GM23338 (cell line): ENCODE results near the gene PTTG1IP. TPM values are rescaled to one million over a fixed set of nuclear protein-coding genes. Genes with fewer than 3 reads are reported as not detected.

ENCODE experiments used
- ATAC-seq: fragments of 200-7000 bp; cut with Tn5 transposase; 3 replicates; pipeline ENCODE4 v1.9.1; 2020
- DNase-seq: peaks from one replicate; pipeline ENCODE4 v3.0.0-alpha.2; 2015; ENCODE audit warnings: low spot score
- H2AFZ ChIP-seq: fragments of 200-600 bp; sonication (generic); 2 replicates; pipeline ENCODE4 v1.8.0; 2016; ENCODE audit warnings: antibody characterized with exemption, mild to moderate bottlenecking, moderate library complexity
- H3F3A ChIP-seq: fragments of 200-600 bp; sonication (generic); replicated peaks from 2 replicates; pipeline ENCODE4 v1.8.0; 2017; ENCODE audit warnings: antibody characterized with exemption, mixed run types, low read depth
- H3K27ac ChIP-seq: fragments of 200-600 bp; sonication (generic); 2 replicates; pipeline ENCODE4 v1.6.1; 2016; ENCODE audit warnings: low read depth
- H3K27me3 ChIP-seq: fragments of 200-600 bp; sonication (generic); 2 replicates; pipeline ENCODE4 v1.8.0; 2016; ENCODE audit warnings: mild to moderate bottlenecking, mixed run types, moderate library complexity; ENCODE audit not compliant: insufficient read depth
- H3K36me3 ChIP-seq: fragments of 200-600 bp; sonication (generic); 2 replicates; pipeline ENCODE4 v1.8.0; 2016; ENCODE audit warnings: mild to moderate bottlenecking; ENCODE audit not compliant: insufficient read depth
- H3K4me1 ChIP-seq: fragments of 200-600 bp; sonication (generic); 2 replicates; pipeline ENCODE4 v1.8.0; 2016; ENCODE audit warnings: mild to moderate bottlenecking, moderate library complexity; ENCODE audit not compliant: insufficient read depth
- H3K4me2 ChIP-seq: fragments of 200-600 bp; sonication (generic); 2 replicates; pipeline ENCODE4 v1.7.1; 2017; ENCODE audit warnings: mixed run types
- H3K4me3 ChIP-seq: fragments of 200-600 bp; sonication (generic); 2 replicates; pipeline ENCODE4 v1.6.1; 2016; ENCODE audit warnings: mixed run types
- H3K79me2 ChIP-seq: fragments of 200-600 bp; sonication (generic); replicated peaks from 2 replicates; pipeline ENCODE4 v1.8.0; 2017; ENCODE audit warnings: mild to moderate bottlenecking; ENCODE audit not compliant: insufficient read depth
- H3K9me2 ChIP-seq: fragments of 200-600 bp; sonication (generic); 2 replicates; pipeline ENCODE4 v1.8.0; 2017; ENCODE audit not compliant: insufficient read depth
- H4K20me1 ChIP-seq: fragments of 200-600 bp; sonication (generic); replicated peaks from 2 replicates; pipeline ENCODE4 v1.8.0; 2017; ENCODE audit warnings: mild to moderate bottlenecking; ENCODE audit not compliant: insufficient read depth
- H3K27ac Mint-ChIP-seq: 2 replicates; pipeline ENCODE4 v1.8.0; 2020; ENCODE audit warnings: inconsistent platforms, mild to moderate bottlenecking, moderate library complexity, mixed read lengths
- H3K27me3 Mint-ChIP-seq: 3 replicates; pipeline ENCODE4 v1.8.0; 2022; ENCODE audit warnings: low read depth, mild to moderate bottlenecking, moderate library complexity, mixed read lengths, inconsistent platforms; ENCODE audit not compliant: insufficient read depth, poor library complexity
- H3K36me3 Mint-ChIP-seq: 3 replicates; pipeline ENCODE4 v1.8.0; 2021; ENCODE audit warnings: low read depth, mild to moderate bottlenecking, inconsistent platforms, moderate library complexity, mixed read lengths
- H3K4me1 Mint-ChIP-seq: 3 replicates; pipeline ENCODE4 v1.8.0; 2020; ENCODE audit warnings: mild to moderate bottlenecking, inconsistent platforms, mixed read lengths
- H3K4me3 Mint-ChIP-seq: 3 replicates; pipeline ENCODE4 v1.8.0; 2021; ENCODE audit warnings: moderate library complexity, mild to moderate bottlenecking, inconsistent platforms, mixed read lengths
- H3K9me3 Mint-ChIP-seq: 3 replicates; pipeline ENCODE4 v1.8.0; 2020; ENCODE audit warnings: moderate library complexity, mild to moderate bottlenecking, inconsistent platforms, mixed read lengths
- CREB1 ChIP-seq: fragments of 250-450 bp; sonication (Bioruptor Pico); IDR thresholded peaks from 2 replicates; pipeline ENCODE4 v1.5.0; 2020; ENCODE audit warnings: low read depth, mild to moderate bottlenecking, moderate library complexity
- EZH2 ChIP-seq: fragments of 200-600 bp; sonication (generic); IDR thresholded peaks from one replicate; pipeline ENCODE4 v1.8.0; 2017; ENCODE audit warnings: antibody characterized with exemption, mild to moderate bottlenecking, low read depth; ENCODE audit not compliant: unreplicated experiment
- EZH2phosphoT487 ChIP-seq: fragments of 200-600 bp; sonication (generic); IDR thresholded peaks from one replicate; pipeline ENCODE4 v1.8.1; 2018; ENCODE audit warnings: antibody characterized with exemption; ENCODE audit not compliant: unreplicated experiment
- JUNB ChIP-seq: IDR thresholded peaks from one replicate; pipeline ENCODE4 v1.6.1; 2016; ENCODE audit warnings: antibody characterized with exemption; ENCODE audit not compliant: unreplicated experiment
- NANOG ChIP-seq: IDR thresholded peaks from 2 replicates; pipeline ENCODE4 v1.6.1; 2016; ENCODE audit warnings: antibody characterized with exemption, borderline replicate concordance
- POLR2AphosphoS5 ChIP-seq: IDR thresholded peaks from 2 replicates; pipeline ENCODE4 v1.6.1; 2016; ENCODE audit warnings: antibody characterized with exemption, low read depth
- STAT1 ChIP-seq: IDR thresholded peaks from one replicate; pipeline ENCODE4 v1.6.1; 2016; ENCODE audit warnings: antibody characterized with exemption; ENCODE audit not compliant: unreplicated experiment
- ZNF114 ChIP-seq: fragments of 250-450 bp; sonication (Bioruptor Pico); IDR thresholded peaks from 2 replicates; pipeline ENCODE4 v1.5.0; 2020; ENCODE audit warnings: mild to moderate bottlenecking, moderate library complexity
- ZNF331 ChIP-seq: fragments of 250-450 bp; sonication (Bioruptor Pico); IDR thresholded peaks from 2 replicates; pipeline ENCODE4 v1.5.0; 2020; ENCODE audit warnings: low read depth, mild to moderate bottlenecking, moderate library complexity
- polyA plus RNA-seq: library from polyadenylated mRNA; unstranded; fragments of >200 nt; fragmentation: Nextera tagmentation; extraction: Ambion mirVana; gene quantifications from 2 replicates; pipeline ENCODE4 v1.2.1, GENCODE V29; 2016
- total RNA-seq: library from RNA; depleted of rRNA; stranded (reverse); fragments of >200 nt; shearing (Covaris generic); gene quantifications from 2 replicates; pipeline ENCODE4 v1.2.3, GENCODE V29; 2014
- TF ChIP-seq, protein P1 (sequence below): IDR thresholded peaks from one replicate; pipeline ENCODE4 v1.6.1; 2018; ENCODE audit warnings: antibody characterized with exemption; ENCODE audit not compliant: unreplicated experiment
- TF ChIP-seq, protein P2 (sequence below): fragments of 250-450 bp; sonication (Bioruptor Pico); IDR thresholded peaks from 2 replicates; pipeline ENCODE4 v1.5.0; 2020; ENCODE audit warnings: mild to moderate bottlenecking, moderate library complexity
- TF ChIP-seq, protein P3 (sequence below): IDR thresholded peaks from 2 replicates; pipeline ENCODE4 v1.6.1; 2016; ENCODE audit warnings: antibody characterized with exemption
- TF ChIP-seq, protein P4 (sequence below), 2 experiments: fragments of 200-600 bp in 1 of 2; sonication (generic) in 1 of 2; conservative IDR thresholded peaks; 2 replicates each; pipeline versions ENCODE4 v1.5.1 to v1.6.1; 2016 to 2017; ENCODE audit warnings: antibody characterized with exemption in 2 of 2, low read depth in 2 of 2, mild to moderate bottlenecking in 2 of 2, moderate library complexity in 1 of 2

The PTTG1IP gene
- total and polyA plus RNA-seq, 2 experiments from 2014 or later = 99.9 to 172 TPM

- Mint-ChIP-seq H3K4me3 (peak overlapping the region; percentile 82), H3K36me3 (peaks cover 4% of the 10 kb centered on the region; the same call in 1 of the 3 replicates), H3K27ac (no peak overlapping the region), H3K27me3 (peaks cover 28% of the 10 kb centered on the region), H3K9me3 (no peaks in the 10 kb centered on the region), H3K4me1 (peaks cover 26% of the 10 kb centered on the region)
- H3K9me2 ChIP-seq = no peaks in the 10 kb centered on the region
- peak overlapping the region; percentile 96 for H2AFZ ChIP-seq
- peak overlapping the region; percentile 92 for H3K4me3 ChIP-seq
- DNase-seq (peak; percentile 63), ATAC-seq (peak; percentile 35)
- peaks cover 4% of the 10 kb centered on the region; the same call in 1 of the 2 replicates for H3F3A ChIP-seq
- no peak for TF ChIP-seq STAT1
- peak; percentile 56 for TF ChIP-seq EZH2
- no peak for TF ChIP-seq NANOG
- TF ChIP-seq EZH2phosphoT487 = no peak
- no peak for TF ChIP-seq CREB1 (CRISPR knock-in tag)
- TF ChIP-seq, protein P1, sequence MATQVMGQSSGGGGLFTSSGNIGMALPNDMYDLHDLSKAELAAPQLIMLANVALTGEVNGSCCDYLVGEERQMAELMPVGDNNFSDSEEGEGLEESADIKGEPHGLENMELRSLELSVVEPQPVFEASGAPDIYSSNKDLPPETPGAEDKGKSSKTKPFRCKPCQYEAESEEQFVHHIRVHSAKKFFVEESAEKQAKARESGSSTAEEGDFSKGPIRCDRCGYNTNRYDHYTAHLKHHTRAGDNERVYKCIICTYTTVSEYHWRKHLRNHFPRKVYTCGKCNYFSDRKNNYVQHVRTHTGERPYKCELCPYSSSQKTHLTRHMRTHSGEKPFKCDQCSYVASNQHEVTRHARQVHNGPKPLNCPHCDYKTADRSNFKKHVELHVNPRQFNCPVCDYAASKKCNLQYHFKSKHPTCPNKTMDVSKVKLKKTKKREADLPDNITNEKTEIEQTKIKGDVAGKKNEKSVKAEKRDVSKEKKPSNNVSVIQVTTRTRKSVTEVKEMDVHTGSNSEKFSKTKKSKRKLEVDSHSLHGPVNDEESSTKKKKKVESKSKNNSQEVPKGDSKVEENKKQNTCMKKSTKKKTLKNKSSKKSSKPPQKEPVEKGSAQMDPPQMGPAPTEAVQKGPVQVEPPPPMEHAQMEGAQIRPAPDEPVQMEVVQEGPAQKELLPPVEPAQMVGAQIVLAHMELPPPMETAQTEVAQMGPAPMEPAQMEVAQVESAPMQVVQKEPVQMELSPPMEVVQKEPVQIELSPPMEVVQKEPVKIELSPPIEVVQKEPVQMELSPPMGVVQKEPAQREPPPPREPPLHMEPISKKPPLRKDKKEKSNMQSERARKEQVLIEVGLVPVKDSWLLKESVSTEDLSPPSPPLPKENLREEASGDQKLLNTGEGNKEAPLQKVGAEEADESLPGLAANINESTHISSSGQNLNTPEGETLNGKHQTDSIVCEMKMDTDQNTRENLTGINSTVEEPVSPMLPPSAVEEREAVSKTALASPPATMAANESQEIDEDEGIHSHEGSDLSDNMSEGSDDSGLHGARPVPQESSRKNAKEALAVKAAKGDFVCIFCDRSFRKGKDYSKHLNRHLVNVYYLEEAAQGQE = no peak
- TF ChIP-seq JUNB = no peak
- TF ChIP-seq ZNF331 = no peak
- TF ChIP-seq, protein P2, sequence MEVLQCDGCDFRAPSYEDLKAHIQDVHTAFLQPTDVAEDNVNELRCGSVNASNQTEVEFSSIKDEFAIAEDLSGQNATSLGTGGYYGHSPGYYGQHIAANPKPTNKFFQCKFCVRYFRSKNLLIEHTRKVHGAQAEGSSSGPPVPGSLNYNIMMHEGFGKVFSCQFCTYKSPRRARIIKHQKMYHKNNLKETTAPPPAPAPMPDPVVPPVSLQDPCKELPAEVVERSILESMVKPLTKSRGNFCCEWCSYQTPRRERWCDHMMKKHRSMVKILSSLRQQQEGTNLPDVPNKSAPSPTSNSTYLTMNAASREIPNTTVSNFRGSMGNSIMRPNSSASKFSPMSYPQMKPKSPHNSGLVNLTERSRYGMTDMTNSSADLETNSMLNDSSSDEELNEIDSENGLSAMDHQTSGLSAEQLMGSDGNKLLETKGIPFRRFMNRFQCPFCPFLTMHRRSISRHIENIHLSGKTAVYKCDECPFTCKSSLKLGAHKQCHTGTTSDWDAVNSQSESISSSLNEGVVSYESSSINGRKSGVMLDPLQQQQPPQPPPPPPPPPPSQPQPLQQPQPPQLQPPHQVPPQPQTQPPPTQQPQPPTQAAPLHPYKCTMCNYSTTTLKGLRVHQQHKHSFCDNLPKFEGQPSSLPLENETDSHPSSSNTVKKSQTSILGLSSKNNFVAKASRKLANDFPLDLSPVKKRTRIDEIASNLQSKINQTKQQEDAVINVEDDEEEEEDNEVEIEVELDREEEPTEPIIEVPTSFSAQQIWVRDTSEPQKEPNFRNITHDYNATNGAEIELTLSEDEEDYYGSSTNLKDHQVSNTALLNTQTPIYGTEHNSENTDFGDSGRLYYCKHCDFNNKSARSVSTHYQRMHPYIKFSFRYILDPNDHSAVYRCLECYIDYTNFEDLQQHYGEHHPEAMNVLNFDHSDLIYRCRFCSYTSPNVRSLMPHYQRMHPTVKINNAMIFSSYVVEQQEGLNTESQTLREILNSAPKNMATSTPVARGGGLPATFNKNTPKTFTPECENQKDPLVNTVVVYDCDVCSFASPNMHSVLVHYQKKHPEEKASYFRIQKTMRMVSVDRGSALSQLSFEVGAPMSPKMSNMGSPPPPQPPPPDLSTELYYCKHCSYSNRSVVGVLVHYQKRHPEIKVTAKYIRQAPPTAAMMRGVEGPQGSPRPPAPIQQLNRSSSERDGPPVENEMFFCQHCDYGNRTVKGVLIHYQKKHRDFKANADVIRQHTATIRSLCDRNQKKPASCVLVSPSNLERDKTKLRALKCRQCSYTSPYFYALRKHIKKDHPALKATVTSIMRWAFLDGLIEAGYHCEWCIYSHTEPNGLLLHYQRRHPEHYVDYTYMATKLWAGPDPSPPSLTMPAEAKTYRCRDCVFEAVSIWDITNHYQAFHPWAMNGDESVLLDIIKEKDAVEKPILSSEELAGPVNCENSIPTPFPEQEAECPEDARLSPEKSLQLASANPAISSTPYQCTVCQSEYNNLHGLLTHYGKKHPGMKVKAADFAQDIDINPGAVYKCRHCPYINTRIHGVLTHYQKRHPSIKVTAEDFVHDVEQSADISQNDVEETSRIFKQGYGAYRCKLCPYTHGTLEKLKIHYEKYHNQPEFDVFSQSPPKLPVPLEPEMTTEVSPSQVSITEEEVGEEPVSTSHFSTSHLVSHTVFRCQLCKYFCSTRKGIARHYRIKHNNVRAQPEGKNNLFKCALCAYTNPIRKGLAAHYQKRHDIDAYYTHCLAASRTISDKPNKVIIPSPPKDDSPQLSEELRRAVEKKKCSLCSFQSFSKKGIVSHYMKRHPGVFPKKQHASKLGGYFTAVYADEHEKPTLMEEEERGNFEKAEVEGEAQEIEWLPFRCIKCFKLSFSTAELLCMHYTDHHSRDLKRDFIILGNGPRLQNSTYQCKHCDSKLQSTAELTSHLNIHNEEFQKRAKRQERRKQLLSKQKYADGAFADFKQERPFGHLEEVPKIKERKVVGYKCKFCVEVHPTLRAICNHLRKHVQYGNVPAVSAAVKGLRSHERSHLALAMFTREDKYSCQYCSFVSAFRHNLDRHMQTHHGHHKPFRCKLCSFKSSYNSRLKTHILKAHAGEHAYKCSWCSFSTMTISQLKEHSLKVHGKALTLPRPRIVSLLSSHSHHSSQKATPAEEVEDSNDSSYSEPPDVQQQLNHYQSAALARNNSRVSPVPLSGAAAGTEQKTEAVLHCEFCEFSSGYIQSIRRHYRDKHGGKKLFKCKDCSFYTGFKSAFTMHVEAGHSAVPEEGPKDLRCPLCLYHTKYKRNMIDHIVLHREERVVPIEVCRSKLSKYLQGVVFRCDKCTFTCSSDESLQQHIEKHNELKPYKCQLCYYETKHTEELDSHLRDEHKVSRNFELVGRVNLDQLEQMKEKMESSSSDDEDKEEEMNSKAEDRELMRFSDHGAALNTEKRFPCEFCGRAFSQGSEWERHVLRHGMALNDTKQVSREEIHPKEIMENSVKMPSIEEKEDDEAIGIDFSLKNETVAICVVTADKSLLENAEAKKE (CRISPR knock-in tag) = no peak
- TF ChIP-seq POLR2AphosphoS5 = peak; percentile 33; the same call in 1 of the 2 replicates
- TF ChIP-seq, protein P3, sequence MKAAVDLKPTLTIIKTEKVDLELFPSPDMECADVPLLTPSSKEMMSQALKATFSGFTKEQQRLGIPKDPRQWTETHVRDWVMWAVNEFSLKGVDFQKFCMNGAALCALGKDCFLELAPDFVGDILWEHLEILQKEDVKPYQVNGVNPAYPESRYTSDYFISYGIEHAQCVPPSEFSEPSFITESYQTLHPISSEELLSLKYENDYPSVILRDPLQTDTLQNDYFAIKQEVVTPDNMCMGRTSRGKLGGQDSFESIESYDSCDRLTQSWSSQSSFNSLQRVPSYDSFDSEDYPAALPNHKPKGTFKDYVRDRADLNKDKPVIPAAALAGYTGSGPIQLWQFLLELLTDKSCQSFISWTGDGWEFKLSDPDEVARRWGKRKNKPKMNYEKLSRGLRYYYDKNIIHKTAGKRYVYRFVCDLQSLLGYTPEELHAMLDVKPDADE = no peak
- TF ChIP-seq, protein P4, sequence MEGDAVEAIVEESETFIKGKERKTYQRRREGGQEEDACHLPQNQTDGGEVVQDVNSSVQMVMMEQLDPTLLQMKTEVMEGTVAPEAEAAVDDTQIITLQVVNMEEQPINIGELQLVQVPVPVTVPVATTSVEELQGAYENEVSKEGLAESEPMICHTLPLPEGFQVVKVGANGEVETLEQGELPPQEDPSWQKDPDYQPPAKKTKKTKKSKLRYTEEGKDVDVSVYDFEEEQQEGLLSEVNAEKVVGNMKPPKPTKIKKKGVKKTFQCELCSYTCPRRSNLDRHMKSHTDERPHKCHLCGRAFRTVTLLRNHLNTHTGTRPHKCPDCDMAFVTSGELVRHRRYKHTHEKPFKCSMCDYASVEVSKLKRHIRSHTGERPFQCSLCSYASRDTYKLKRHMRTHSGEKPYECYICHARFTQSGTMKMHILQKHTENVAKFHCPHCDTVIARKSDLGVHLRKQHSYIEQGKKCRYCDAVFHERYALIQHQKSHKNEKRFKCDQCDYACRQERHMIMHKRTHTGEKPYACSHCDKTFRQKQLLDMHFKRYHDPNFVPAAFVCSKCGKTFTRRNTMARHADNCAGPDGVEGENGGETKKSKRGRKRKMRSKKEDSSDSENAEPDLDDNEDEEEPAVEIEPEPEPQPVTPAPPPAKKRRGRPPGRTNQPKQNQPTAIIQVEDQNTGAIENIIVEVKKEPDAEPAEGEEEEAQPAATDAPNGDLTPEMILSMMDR (conservative IDR thresholded peaks at IDR 0.05; ENCODE audit: low read depth in 2 of 2) = no peak
- no peak for TF ChIP-seq ZNF114
- peaks cover 33% of the 10 kb centered on the region for H3K79me2 ChIP-seq
- H3K36me3 ChIP-seq = no peaks in the 10 kb centered on the region
- peaks cover 24% of the 10 kb centered on the region for H3K4me1 ChIP-seq
- no peak overlapping the region for H3K27ac ChIP-seq
- peaks cover 34% of the 10 kb centered on the region for H4K20me1 ChIP-seq
- H3K27me3 ChIP-seq = peaks cover 27% of the 10 kb centered on the region
- H3K4me2 ChIP-seq = peak overlapping the region; percentile 96
Observed at GRCh38 chr21:44874497-44875315, 1.2 kb upstream of the PTTG1IP start.
